VCaP (cell line): ENCODE results near the gene GATAD2A.

Experiments used
- H3K27ac ChIP-seq: fragments of 450-650 bp; 2 replicates; pipeline ENCODE4 v1.5.1; 2017
- TF ChIP-seq, protein P1 (sequence below): fragments of 450-650 bp; conservative IDR thresholded peaks from 2 replicates; pipeline ENCODE4 v1.5.1; 2017; ENCODE audit warnings: mild to moderate bottlenecking, moderate library complexity

The GATAD2A gene

DNA sequence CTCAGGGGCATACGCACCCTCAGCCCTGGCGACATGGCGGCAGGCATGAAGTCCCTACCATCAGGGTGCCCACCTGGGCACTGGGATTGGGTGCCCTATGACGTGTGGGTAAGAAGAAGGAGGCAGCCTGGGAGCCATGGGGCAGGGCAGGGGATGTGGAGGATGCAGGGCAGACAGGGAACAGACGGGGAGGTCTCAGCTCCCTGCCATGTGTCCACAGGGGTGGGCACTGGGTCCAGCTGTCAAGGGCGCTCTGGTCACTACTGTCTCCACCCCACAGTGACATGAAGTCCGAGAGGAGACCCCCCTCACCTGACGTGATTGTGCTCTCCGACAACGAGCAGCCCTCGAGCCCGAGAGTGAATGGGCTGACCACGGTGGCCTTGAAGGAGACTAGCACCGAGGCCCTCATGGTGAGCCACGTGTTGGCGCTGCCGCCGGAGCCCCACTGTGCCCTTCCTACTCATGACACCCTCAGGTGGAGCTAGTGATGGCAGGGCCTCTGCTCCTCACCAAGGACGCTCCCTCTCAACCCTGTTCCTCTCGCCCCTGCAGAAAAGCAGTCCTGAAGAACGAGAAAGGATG lies 86.6 kb downstream of the GATAD2A start:
- H3K27ac ChIP-seq, result no peak overlapping the region
- TF ChIP-seq, protein P1, sequence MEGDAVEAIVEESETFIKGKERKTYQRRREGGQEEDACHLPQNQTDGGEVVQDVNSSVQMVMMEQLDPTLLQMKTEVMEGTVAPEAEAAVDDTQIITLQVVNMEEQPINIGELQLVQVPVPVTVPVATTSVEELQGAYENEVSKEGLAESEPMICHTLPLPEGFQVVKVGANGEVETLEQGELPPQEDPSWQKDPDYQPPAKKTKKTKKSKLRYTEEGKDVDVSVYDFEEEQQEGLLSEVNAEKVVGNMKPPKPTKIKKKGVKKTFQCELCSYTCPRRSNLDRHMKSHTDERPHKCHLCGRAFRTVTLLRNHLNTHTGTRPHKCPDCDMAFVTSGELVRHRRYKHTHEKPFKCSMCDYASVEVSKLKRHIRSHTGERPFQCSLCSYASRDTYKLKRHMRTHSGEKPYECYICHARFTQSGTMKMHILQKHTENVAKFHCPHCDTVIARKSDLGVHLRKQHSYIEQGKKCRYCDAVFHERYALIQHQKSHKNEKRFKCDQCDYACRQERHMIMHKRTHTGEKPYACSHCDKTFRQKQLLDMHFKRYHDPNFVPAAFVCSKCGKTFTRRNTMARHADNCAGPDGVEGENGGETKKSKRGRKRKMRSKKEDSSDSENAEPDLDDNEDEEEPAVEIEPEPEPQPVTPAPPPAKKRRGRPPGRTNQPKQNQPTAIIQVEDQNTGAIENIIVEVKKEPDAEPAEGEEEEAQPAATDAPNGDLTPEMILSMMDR, result no peak

DNA sequence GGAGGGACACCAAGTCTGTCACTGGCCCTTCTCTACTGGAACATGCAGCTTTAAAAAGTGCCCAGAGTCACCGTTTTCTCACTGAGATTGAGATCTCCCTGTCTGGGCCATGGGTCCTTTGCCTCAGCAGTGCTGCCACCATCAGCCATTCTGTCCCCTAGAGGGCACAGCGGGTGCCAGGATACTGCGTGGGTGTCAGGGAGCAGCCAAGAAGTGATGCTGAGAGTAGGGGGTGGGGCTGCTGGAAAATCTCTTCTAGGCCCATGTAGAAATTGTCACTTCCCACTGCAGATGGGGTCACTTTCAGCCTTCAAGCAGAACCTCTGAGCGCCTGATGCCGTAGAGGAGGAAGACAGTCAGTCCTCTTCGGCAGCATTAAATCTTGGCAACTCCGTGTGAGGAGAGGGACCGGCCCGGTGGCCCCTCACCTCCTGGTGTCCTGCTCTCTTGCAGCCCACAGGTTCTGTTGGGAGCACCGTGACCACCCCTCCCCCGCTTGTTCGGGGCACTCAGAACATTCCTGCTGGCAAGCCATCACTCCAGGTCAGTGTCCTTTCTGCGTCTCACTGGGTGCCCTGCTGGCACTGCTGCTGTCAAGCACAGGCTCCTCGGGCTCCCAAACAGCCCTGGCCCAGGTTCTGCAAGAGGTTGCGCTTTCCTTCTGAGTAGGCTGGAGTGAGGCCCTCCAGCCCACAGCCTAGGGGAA lies 88.5 kb downstream of the GATAD2A start:
- H3K27ac ChIP-seq, result no peak overlapping the region
- TF ChIP-seq, protein P1, result no peak

DNA sequence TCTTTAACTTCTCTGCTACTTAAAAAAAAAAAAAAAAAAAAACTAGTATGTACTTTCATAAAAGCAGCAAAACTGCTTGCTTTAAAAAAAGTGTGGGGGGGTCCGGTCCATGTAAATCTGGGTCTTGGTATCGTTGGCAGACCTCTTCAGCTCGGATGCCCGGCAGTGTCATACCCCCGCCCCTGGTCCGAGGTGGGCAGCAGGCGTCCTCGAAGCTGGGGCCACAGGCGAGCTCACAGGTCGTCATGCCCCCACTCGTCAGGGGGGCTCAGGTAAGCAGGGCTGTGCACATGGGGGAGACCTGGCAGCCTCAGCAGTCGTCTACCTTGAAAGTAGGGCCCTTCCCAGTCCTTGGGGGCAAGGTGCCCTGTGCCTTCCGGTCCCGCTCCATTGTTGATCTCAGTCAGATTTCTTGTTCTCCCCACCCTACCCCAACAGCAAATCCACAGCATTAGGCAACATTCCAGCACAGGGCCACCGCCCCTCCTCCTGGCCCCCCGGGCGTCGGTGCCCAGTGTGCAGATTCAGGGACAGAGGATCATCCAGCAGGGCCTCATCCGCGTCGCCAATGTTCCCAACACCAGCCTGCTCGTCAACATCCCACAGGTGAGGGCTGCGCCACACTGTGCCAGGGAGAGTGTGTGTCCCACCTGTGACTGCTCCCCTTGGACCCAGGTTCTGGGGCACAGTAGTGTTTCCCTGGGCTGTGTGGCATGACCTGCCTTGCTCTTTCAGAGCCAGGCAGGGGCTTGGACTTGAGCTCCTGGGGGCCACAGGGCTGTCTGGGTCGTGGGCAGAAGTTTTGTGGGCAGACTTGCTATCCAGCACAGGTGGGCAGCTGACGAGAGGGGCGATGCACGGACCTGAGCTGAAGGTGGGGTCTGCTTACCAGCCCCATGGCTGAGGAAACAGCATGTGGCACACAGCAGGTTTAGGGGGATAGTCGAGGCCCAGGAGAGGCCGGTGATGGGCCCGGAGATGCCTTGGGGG lies 90.4 kb downstream of the GATAD2A start:
- H3K27ac ChIP-seq, result no peak overlapping the region
- TF ChIP-seq, protein P1, result no peak

DNA sequence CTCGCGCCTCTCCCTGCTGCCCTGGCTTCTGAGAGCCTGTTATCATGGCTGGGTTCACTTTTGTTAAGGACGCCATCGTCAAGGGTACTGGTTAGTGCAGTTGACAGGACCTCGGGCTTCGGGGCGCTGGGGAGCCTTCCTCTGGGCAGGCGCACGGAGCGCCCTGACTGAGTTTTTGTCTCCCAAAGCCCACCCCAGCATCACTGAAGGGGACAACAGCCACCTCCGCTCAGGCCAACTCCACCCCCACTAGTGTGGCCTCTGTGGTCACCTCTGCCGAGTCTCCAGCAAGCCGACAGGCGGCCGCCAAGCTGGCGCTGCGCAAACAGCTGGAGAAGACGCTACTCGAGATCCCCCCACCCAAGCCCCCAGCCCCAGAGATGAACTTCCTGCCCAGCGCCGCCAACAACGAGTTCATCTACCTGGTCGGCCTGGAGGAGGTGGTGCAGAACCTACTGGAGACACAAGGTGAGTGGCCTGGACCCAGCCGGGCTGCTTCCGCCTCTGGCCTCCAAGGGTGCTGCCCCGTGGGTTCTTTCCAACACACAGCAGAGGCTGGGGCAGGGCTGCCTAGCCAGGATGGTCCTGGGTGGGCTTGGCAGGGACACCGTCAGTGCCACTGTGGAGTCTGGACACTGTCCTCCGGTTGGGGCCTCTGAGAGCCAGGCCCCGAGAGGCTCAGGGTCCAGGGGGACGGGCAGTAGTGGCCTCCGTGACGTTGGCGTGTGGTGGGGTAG lies 92.9 kb downstream of the GATAD2A start:
- no peak overlapping the region for H3K27ac ChIP-seq

DNA sequence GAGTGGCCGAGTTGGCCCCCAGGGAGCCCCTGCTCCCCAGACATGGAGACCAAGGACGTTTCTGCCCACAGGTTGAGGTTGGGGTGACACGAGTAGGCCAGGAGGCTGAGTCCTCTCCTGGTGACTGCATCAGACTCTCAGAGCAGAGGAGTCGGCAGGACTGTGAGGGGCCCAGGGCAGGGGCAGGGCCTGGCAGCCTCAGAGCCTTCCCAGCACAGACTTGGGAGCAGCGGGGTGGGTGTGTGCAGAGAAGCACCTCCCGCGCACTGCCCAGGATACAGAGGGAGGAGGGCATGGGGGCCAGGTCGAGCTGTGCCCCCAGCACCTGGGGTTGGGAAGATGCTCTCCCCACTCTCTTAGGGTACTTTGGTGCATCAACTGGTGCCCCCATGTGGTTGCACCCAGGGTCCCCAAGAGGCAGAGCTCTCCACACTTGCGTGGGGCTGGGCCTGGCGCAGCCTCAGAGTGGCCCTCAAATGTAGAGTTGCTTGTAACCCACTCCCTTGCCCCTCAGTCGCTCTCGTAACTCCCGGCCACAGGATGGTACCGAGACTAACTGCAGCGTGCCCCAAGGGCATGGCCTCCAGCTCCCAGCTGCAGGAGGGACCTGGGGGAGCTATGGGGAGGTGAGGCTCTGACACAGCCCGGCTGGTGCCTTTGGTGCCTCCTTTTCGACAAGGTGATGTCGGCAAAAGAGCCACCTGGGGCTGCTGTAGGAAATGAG lies 94.0 kb downstream of the GATAD2A start:
- TF ChIP-seq, protein P1, result no peak
- no peak overlapping the region for H3K27ac ChIP-seq

More for the DNA sequence above, 92.9 kb downstream of the GATAD2A start:
- TF ChIP-seq, protein P1, result no peak

DNA sequence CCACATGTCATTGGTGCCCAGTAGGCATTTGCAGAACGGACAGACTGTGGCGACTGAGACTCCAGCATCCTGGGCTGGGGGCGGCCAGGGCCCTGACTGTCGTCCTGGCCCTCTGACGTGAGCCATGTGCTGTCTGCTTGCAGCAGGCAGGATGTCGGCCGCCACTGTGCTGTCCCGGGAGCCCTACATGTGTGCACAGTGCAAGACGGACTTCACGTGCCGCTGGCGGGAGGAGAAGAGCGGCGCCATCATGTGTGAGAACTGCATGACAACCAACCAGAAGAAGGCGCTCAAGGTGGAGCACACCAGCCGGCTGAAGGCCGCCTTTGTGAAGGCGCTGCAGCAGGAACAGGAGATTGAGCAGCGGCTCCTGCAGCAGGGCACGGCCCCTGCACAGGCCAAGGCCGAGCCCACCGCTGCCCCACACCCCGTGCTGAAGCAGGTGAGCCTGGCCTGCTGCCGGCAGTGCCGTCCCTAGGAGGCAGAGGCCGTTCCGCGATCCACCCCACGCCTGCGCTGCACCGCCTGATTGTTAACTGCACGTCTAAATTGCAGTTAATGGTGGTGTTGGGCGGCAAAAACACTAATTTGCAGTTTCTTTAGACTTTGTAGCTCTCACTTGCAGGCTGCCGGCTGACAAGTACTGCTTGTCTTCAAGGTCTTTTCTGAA lies 95.6 kb downstream of the GATAD2A start:
- TF ChIP-seq, protein P1, result no peak
- H3K27ac ChIP-seq, result no peak overlapping the region
